ENCODE data around the gene KNSTRN.

- TF ChIP-seq CTCF (conservative IDR thresholded peaks at IDR 0.05; ENCODE audit: low read depth, low read length) (no peak), POLR2A (IDR thresholded peaks at IDR 0.05; ENCODE audit: low read depth, low read length) (no peak), CEBPB (IDR thresholded peaks at IDR 0.05; ENCODE audit: low read depth, low read length) (no peak), RFX5 (IDR thresholded peaks at IDR 0.05; ENCODE audit: low read depth, low read length) (no peak)
These were observed 53.2 kb downstream of the KNSTRN start for GRCh38 chr15:40435710-40436089.
